Ectodermal cell (in vitro differentiated cells): ENCODE results near the gene AP2A2.

Experiments used
- H3K27ac ChIP-seq: 2 replicates; pipeline ENCODE4 v1.7.0; 2013; ENCODE audit warnings: mild to moderate bottlenecking, low read depth, low read length; ENCODE audit not compliant: insufficient read depth, poor library complexity, severe bottlenecking
- H3K27me3 ChIP-seq: 2 replicates; pipeline ENCODE4 v1.7.0; 2013; ENCODE audit warnings: mild to moderate bottlenecking, low read length; ENCODE audit not compliant: insufficient read depth, control insufficient read depth, poor library complexity, severe bottlenecking
- H3K36me3 ChIP-seq: one replicate; pipeline ENCODE4 v1.7.0; 2013; ENCODE audit warnings: low read length; ENCODE audit not compliant: control insufficient read depth, insufficient read depth
- H3K4me1 ChIP-seq: one replicate; pipeline ENCODE4 v1.7.0; 2013; ENCODE audit warnings: low read length; ENCODE audit not compliant: control insufficient read depth, insufficient read depth
- H3K4me3 ChIP-seq: 2 replicates; pipeline ENCODE4 v1.7.0; 2013; ENCODE audit warnings: low read depth, low read length, control low read depth; ENCODE audit not compliant: insufficient read depth
- H3K9me3 ChIP-seq: 2 replicates; pipeline ENCODE4 v1.7.0; 2013; ENCODE audit warnings: mild to moderate bottlenecking, low read length, moderate library complexity; ENCODE audit not compliant: control insufficient read depth
- WGBS, 2 experiments: methylation state at CpG; one replicate each; pipeline ENCODE4 v1.1.7; 2013; ENCODE audit warnings: missing lambda C conversion rate in 2 of 2; 5-methylcytosine and 5-hydroxymethylcytosine counted together

Gene AP2A2

GRCh38 chr11:910589-911030 is 15.1 kb upstream of the AP2A2 start, which contains the start of gene CHID1:
Gene CHID1, minus strand, starts transcription at chr11:910810. Its CDS starts 5,994 bp downstream, at chr11:904816.
- Histone ChIP-seq H3K9me3 (no peaks in the 10 kb centered on the region), H3K4me3 (peak within 1 kb of the TSS; percentile 77), H3K36me3 (no peaks in the 10 kb centered on the region), H3K4me1 (peaks cover 9% of the 10 kb centered on the region), H3K27ac (no peak within 1 kb of the TSS), H3K27me3 (no peaks in the 10 kb centered on the region)
- WGBS, 2 experiments: 0% methylated on average over 59 of the region's 59 CpGs

- Histone ChIP-seq H3K9me3 (no peaks in the 10 kb centered on the region), H3K36me3 (no peaks in the 10 kb centered on the region), H3K4me3 (peak overlapping the region; percentile 77), H3K27me3 (no peaks in the 10 kb centered on the region), H3K27ac (no peak overlapping the region), H3K4me1 (peaks cover 9% of the 10 kb centered on the region)
- 6 to 7% methylated on average over 68 of the region's 68 CpGs for WGBS, 2 experiments
Measured at GRCh38 chr11:911031-911889, 14.4 kb upstream of the AP2A2 start.

- Histone ChIP-seq H3K4me1 (peaks cover 9% of the 10 kb centered on the region), H3K9me3 (no peaks in the 10 kb centered on the region), H3K27ac (no peak overlapping the region), H3K36me3 (no peaks in the 10 kb centered on the region), H3K4me3 (peak overlapping the region; percentile 77), H3K27me3 (no peaks in the 10 kb centered on the region)
- WGBS, 2 experiments: 91 to 94% methylated on average over 11 of the region's 11 CpGs
Measured at GRCh38 chr11:911890-912219, 13.8 kb upstream of the AP2A2 start.

- no peak overlapping the region for H3K4me3 ChIP-seq
- no peak overlapping the region for H3K27ac ChIP-seq
- 88 to 93% methylated on average over 14 of the region's 14 CpGs for WGBS, 2 experiments
- no peaks in the 10 kb centered on the region for H3K36me3 ChIP-seq
- H3K9me3 ChIP-seq: no peaks in the 10 kb centered on the region
- H3K27me3 ChIP-seq: no peaks in the 10 kb centered on the region
- H3K4me1 ChIP-seq: peaks cover 9% of the 10 kb centered on the region
Measured at GRCh38 chr11:912266-912665, 13.4 kb upstream of the AP2A2 start.

GRCh38 chr11:913043-913442 is 12.6 kb upstream of the AP2A2 start:
- Histone ChIP-seq H3K4me1 (peaks cover 9% of the 10 kb centered on the region), H3K27ac (no peak overlapping the region), H3K4me3 (no peak overlapping the region), H3K36me3 (no peaks in the 10 kb centered on the region), H3K9me3 (no peaks in the 10 kb centered on the region), H3K27me3 (no peaks in the 10 kb centered on the region)
- 90 to 93% methylated on average over 4 of the region's 4 CpGs for WGBS, 2 experiments

- H3K27me3 ChIP-seq: no peaks in the 10 kb centered on the region
- H3K9me3 ChIP-seq: no peaks in the 10 kb centered on the region
- 92 to 95% methylated on average over 5 of the region's 5 CpGs for WGBS, 2 experiments
- H3K4me1 ChIP-seq: peaks cover 9% of the 10 kb centered on the region
- no peak overlapping the region for H3K4me3 ChIP-seq
- no peaks in the 10 kb centered on the region for H3K36me3 ChIP-seq
- H3K27ac ChIP-seq: no peak overlapping the region
Measured at GRCh38 chr11:914204-914603, 11.5 kb upstream of the AP2A2 start.

- 93% methylated on average over 21 of the region's 21 CpGs for WGBS, 2 experiments
- Histone ChIP-seq H3K4me1 (peaks cover 3% of the 10 kb centered on the region), H3K27me3 (no peaks in the 10 kb centered on the region), H3K4me3 (no peak overlapping the region), H3K36me3 (no peaks in the 10 kb centered on the region), H3K9me3 (no peaks in the 10 kb centered on the region), H3K27ac (no peak overlapping the region)
Measured at GRCh38 chr11:914747-915501, 10.7 kb upstream of the AP2A2 start.

GRCh38 chr11:917426-917825 is 8.2 kb upstream of the AP2A2 start:
- Histone ChIP-seq H3K4me3 (no peak overlapping the region), H3K27me3 (no peaks in the 10 kb centered on the region), H3K4me1 (no peaks in the 10 kb centered on the region), H3K9me3 (no peaks in the 10 kb centered on the region), H3K27ac (no peak overlapping the region), H3K36me3 (no peaks in the 10 kb centered on the region)
- WGBS, 2 experiments: 91 to 95% methylated on average over 8 of the region's 8 CpGs

- 81 to 82% methylated on average over 15 of the region's 15 CpGs for WGBS, 2 experiments
- H3K4me1 ChIP-seq: peaks cover 5% of the 10 kb centered on the region
- no peak overlapping the region for H3K4me3 ChIP-seq
- no peaks in the 10 kb centered on the region for H3K9me3 ChIP-seq
- H3K27me3 ChIP-seq: no peaks in the 10 kb centered on the region
- no peaks in the 10 kb centered on the region for H3K36me3 ChIP-seq
- no peak overlapping the region for H3K27ac ChIP-seq
Measured at GRCh38 chr11:921921-922678, 3.6 kb upstream of the AP2A2 start.
